SKM-1 treated with dmso at 0.1 percent for 144 hours (cell line): Measurements from ENCODE around the gene POLR3A.
A peak's percentile ranks its signal among the peaks of the same experiment; 100 is the strongest.

ENCODE experiments used
- DNase-seq: peaks from one replicate; lab custom pipeline; 2025; ENCODE audit not compliant: unreplicated experiment; lab: John Stamatoyannopoulos, UW

The POLR3A gene

DNA sequence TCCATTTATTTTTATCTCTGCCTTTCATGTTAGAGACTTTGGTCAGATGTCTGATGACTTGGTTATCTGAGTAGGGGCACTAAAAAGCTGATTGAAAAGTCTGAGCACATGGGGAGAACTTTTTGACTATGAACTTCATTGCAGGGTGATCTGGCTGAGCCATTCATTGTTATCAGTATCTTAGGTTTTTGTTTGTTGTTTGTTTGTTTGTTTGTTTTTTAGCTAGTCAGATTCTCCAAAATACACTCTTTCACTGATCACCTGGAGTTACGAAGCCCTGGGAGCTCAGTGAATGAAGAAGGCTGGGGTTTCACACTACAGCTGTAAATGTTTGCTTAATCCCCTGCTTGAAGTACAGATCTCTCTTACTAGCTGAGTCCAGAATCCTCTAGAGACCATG, 74.2 kb downstream of the POLR3A start:
- no peak for DNase-seq

DNA sequence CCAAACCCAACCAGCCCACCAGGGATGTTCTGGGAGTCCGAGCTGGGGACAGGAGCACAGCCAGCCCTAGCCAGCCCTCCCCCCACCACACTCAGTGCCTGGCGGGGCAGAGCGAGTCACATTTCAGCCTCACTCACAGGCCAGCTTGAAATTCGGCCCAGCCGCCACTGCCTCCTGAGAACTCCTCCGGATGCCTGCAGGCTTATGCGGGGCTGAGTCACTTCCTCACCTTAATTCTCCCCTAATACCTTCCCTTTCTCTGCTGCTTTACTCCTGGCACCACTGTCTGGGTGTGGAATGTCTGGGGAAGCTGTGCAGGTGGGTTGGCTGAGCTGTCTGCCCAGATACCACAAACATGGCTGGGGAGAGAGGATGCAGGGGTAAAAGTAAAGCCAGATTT, 80.1 kb downstream of the POLR3A start:
- no peak for DNase-seq

- no peak for DNase-seq
Measured at GRCh38 chr10:77946084-77946483, 83.2 kb downstream of the POLR3A start.

- DNase-seq = peak; percentile 86
Measured at GRCh38 chr10:77944519-77944918, 84.8 kb downstream of the POLR3A start.

DNA sequence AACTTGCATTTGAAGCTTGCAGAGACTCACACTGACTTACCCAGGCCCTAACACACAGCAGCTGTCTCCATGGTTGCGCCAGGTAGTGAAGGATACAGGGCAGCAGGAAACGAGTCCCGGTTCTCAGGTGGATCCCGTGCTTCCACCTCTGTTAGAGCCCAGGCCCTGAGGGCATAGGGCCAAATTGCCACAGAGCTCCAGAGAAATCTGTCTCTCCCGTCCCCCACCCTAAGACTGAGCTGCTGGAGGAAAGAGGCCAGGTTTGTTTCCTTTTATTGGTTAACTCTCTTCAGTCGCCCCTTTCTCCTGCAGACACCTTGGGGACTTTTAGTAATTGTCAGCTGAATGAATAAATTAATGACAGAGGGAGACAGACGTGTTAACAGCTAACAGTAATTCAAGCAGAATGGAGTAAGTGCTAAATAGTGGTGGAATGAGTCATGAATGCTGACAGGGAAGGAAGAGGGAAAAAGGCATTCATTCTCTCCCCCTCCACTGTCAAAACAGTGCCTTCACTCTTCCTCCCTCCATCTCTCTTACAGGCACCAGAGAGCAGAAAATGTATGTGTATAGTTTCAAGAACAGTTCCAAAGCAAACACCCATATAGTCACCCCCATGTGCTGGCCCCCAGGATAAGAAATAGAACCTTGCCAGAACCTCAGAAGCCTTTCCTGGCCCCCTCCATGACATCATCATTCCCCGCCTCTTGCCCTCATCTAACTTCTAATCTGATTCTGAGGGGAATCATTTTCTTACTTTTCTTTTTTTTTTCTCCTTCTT, 86.0 kb downstream of the POLR3A start:
- peak; percentile 28 for DNase-seq

GRCh38 chr10:77941790-77942189, 87.5 kb downstream of the POLR3A start:
- DNase-seq = no peak

DNA sequence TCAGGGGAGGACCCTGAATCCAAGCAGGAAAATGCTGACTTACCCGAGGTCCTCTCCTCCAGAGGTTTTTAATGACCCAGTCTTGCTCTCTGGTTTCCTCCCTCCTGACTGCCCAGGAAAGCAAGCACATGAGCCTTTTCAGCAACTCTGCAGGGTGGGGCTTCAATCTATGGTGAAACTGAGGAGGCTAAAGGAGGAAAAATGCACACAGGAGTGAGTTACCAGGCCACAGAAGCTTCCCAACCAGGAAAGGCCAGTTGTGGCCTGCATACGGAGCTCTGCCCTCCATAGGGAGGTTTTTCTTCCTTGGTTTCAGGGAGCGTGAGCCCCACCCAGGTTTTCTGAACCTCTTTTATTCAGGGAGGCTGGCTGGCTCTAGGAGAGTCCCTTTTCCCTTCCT, 88.7 kb downstream of the POLR3A start:
- DNase-seq = no peak

- no peak for DNase-seq
Measured at GRCh38 chr10:77940225-77940624, 89.1 kb downstream of the POLR3A start.

DNA sequence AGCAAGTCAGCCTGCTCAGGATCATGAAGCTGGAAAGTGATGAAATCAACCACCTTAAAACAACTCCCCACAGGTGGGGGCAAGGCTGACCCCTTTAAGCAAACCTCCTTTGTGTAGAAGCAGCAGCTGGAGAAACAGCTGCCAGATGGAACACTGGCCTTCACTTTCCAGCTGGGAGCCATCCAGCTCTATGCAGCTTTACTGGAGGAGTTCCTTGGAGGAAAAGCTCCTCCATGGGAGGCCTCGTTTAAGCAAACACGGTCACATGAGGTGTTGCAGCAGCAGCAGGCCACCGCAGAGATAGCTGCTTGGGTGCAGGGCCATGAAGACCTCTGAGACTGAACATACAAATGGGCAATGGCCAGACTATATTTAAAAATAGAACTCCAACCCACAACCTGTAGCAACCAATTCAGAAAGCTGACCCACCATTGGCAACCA, 89.7 kb downstream of the POLR3A start:
- peak; percentile 36 for DNase-seq

DNA sequence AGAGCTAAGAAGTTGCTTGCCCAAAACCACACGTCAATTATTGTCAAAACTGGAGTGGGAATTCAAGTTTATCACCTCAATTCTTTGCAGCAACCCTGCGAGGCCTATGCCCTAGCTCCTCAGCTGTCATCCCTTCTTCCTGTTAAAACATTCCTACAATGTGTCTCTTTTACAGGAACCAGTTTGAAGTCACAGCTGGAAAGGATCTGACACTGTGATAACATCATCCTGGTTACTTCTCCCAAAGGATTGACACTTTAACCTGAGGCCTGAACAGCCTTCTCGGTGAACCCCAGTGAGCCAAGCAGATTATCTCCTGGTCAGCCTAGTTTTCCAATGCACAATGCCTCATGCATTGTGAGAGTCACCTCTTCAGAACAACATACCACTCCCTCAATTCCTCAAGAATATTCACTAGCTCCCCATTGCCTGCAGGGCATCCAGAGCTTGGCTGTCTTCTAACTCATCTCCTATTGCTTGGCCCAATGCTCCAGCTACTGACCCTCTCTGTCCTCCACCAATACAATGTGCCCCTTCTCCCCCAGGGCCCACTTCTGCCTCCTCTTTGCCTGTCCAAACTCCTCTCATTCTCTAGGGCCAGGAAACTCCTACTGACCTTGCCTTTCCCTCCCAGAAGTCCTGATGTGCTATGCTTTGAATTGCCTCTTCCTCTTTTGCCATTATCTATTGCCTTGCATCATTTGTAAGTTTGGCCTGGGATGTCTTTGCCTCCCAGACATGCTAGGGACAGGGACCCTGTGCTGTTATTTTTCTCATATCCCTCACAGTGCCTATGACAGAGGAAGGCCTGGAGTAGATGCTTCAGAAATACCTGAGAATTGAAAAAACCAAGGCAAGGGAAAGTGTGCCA, 92.4 kb downstream of the POLR3A start:
- DNase-seq = peak; percentile 32

- no peak for DNase-seq
Measured at GRCh38 chr10:77932016-77932715, 97.1 kb downstream of the POLR3A start.

DNA sequence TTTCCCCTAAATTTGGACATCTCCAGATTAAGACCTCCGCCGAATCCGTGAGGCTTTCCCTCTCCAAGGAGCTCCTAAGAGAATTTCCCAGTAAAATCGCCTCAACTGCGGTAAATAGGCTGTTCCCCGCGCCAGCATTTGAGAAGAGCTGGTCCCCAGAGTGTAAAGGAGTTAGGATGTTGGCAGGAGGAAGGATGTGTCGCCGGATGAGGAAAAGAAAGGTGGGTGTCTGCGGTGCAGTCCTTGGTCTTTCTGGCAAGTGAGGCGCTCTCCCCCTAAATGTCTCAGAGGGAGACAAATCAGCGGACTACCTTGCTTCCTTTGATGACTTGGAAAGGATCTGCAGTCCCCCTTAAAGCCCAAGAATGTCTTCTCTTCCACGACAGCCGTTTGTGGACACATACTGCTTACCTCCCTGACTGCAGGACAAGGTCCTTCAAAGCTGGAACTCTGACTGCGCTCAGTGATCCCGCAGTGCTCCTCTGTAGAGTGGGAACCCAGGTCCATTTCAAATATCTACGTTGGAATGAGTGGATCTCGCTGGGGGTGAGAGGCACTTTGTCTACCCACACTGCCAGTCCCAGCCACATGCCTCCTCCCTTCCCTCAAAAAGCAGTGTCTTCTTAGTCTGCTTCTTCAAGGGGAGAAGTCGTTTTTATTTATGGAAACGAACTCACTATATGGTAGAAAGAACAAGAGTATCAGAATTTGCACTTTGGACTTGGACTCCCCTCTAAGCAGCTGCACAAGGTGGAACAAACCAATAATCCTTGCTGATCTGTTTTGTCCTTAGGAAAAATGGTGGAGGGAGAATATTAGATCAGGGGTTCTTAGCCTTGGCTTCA, 101.7 kb downstream of the POLR3A start:
- no peak for DNase-seq

DNA sequence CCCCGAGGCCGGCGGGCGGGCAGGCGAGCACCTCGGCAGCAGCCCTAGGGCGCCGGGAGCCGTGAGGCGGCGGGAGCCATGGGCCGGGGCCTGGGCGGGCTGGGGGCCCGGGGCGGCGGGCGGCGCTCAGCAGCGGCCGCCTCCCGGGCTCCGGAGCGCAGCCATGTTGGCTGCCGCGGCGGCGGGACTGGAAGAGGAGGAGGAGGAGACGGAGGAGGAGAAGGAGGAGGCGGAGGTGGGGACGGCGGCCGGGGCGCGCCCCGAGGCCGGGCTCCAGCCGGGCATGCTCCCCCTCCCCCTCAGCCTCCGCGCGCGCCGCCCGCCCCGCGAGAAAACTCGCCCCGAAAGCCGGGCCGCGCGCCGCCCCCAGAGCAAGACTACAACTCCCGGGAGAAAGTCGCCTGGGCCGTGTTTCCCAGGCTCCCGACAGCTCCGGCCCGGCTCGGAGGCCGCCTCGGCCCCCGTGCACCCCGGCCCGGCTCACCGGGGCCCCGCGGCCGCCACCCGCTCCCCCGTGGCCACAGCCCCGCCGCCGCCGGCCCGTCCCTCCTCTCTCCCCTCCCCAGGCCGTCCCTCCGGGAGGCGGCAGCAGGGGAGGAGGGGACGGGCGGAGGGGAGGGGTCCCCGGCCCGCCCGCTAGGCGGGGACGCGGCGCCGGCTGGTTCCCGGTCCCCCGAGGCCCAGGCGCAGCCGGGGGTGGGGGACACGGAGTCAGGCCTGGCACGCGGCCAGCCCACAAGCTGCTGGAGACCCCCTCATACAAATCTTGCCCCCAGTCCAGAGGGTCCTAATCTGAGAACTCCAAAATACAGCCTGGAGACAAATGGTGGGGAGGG, 102.5 kb downstream of the POLR3A start, which contains the start of gene DLG5:
DLG5 (minus strand) TSS at position 190 of the 836 bp plus-strand sequence. CDS start 235 bp downstream, outside the sequence.
- no peak for DNase-seq

DNA sequence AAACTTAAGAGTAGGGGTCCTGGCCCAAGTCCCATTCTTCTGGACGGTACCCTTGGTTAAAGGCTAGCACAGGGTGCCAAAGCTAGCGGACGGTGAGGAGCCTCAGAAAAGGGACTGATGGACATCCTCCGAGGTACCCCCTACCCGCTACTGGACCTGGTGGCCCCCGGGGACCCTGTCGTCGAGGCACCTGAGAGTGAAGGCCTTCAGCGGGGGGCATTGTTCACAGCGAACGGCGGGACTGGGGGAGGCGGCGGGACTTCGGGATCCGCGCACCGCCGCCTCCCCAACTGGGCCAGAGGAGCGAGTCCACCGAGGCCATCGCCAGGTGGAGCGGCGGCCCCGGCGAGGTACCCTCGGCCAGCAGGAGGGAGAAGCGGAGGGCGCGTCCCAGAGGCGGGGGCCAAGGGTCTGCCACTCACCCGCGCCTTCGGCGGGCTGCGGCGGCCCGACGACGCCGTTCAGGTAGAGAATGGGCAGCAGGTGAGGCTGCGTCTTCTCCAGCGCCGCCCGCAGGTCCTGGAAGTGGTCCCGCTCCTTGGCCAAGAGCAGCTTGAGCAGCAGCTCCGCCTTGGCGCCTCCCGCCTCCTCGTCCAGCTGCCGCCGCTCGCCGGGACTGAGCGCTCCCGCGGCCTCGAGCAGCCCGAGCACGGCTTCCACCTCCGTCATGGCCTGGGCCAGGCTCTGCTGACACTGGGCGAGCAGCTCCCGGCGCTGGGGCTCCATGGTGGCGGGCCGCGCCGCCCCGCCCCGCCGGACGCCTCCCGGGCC, 103.3 kb downstream of the POLR3A start:
- no peak for DNase-seq

- no peak for DNase-seq
Measured at GRCh38 chr10:77925410-77925794, 103.9 kb downstream of the POLR3A start.

DNA sequence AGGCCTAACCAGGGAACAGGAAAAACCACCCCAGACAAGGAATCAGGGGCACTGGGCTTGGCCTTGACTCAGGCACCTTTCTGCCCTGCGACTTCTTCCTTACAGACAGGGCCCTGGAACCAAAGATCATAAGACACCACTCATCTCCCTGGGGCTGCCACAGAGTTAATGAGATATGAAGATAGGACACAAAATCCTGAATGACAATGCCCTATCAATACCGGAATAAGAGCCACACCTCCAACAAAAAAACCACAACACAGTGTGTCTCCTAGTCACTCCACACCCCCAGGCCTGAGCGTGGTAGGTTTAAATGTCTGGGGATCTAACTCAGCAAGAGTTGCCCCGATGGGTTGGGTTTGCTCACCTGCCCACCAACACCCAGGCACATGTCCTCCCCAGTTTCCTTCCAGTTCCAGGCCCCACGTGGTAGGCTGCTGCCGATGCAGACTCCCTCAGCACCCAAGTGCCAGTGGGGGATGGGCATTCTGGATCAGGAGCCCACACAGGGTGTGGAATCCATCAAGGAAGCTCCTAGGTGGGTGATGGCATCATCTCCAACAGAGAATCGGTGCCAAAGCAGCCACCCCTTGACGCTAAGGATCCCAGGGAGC, 106.6 kb downstream of the POLR3A start:
- no peak for DNase-seq

DNA sequence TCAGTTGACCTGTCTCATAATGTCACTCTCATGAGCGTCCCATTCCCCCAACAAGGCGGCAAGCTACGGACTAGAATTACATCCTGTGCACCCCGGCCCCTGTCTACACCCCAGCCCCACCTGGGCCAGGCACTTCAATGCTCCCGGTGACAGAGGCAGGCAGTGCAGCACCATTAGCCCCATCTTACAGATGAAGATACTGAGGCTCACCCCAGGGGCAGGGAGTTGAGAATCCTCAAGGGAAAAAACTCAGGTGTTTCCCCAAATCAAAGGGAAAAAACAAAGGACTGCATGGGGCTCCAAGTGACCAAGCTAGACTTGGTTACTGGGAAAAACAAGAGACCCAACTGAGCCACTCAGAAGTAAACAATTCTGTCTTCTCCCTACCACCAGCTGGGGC, 107.3 kb downstream of the POLR3A start:
- DNase-seq = no peak

DNA sequence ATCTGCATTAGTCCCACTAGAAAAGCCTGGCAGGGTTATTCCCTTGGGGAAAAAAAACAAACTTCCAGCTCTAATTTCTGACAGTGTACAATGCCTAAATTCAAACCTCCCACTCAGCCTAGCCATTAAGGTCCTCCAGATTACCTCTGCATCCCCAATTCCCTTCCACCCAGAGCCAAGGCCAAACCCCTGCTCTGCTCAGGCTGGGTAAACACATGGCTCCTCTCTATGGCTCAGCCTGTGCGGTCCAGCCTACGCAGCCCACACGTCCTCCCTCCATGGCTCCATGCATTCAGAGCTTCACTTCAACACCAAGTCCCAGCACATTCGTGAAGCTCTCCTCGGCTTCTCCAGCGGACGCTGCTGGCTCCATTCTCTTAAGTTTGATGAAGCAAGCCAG, 107.9 kb downstream of the POLR3A start:
- no peak for DNase-seq
